Smooth muscle cell of the brain vasculature (primary cell): Measurements from ENCODE around the gene IMPA2.
"Not testable (repeated sequence)": the region's sequence is repeated elsewhere in the genome, so short reads cannot be mapped to it uniquely, and the experiment has no call there.

Experiments
- DNase-seq: peaks from one replicate; pipeline ENCODE4 v3.0.0-alpha.2; 2012; ENCODE audit warnings: low read depth, low spot score

Gene IMPA2

GRCh38 chr18:12048010-12048826 lies 66.9 kb downstream of the IMPA2 start:
- no peak for DNase-seq

- DNase-seq = no peak
Observed at GRCh38 chr18:12048827-12049175, 67.5 kb downstream of the IMPA2 start.

DNA sequence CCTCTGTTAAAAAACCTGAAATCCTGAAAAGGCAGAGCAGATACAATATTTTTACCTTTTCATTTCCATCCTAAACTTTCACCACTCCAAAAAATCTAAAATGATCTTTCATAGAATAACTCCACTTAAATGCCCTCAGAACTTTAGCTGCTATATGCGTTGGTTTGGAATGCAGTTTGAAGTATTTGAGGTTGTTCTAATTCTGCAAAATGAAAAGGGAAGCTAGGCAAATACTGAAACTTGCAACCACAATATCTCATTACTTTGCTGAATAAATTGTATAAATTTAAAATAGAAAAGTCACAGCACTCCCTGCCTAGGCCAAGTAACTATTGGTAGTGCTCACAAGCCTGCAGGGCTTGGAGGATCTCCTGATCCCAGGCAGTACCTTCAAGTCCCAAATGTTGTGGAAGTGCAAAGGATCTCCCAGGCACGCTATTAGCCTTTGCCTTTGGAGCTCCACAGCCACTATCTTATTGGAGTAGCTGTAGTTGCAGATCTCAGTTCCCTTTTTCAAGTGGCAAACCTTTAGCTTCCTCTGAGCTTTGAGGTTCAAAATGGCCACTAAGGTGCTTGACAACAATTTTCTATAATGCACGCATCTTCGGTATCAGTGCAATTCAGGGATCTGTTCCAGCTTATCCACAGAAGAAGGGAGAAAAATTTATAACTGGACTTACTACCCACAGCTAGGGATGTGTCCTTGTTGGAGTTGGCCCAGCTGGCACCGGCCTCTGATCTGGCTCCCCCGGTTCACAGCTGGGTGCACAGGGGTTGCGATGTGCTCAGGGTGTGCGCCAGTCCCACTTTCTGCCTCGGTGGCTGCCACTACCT lies 68.9 kb downstream of the IMPA2 start:
- DNase-seq = no peak

DNA sequence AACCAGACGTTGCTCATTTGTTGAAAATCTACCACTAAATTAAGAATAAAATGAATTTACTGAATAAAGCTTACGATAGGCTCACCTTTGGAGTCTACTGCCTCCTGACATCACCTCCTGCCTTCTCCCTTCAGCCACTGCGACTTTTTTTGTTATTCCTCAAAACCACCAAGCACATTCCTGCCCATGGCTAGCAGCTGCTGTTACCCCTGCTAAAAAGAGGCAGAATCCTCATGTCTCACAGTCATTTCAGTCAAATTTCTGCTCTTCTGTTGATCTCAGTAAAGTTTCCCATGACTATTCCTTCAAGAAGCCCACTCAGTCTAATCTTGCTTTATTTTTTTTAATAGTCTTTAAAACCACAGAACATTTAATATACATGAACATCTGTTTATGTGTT lies 71.6 kb downstream of the IMPA2 start:
- DNase-seq = no peak

DNA sequence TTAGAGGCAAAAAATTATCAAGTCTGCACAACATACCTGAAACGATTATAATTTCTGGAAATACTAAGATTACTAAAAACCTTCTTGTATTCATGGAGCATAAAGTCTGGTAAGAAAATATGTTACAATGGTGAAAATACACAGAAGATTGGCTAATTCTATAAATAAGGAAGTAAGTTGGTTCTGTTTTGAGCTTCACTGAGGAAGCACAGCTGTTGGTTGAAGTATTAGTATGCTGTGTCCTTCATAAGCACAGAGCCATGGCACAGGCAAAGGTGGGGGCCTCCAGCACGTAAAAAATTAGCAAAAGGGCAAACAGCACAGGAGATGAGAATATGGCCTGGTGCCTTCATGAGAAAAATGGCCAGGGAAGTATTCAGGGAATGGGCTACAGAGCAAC lies 72.0 kb downstream of the IMPA2 start:
- DNase-seq = no peak

DNA sequence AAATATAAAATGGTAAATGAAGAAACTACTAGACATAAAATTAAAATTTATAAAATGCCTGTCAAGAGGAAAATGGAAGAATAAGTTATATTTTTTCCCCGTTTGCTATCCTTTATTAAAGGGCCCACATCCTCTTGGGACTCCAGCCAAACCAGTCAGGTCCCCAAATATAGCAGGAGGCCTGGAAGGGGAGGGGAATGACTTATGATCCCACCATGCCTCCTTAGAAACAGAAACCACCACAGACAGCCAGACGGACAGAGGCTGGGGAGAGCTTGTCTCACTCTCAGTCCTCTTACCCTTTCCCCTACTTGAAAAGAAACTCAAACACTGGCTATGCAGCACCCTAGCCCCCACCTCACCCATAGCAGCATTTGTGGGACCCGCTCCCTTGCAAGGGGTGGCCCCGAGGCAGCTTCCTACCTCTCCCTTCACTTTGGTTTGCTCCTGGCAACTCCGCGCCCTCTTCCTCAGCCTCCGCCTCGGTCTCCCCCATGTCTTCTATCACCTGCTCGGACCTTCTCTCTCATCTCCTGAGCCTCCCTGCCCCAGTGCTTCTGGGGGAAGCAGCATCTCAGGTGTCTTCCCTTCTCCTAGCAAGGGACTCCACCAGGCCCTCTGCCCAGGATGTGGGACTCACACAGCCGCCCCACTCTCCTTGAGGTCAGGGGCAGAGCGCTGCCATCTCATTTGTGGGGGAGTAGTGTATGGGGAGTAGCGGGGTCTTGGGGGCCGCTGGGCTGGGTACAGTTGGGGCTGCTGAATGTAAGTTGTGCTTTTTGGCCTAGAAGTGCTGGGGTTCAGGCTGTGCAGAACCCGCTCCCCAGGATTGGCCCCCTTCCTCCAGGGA lies 75.0 kb downstream of the IMPA2 start:
- DNase-seq = no peak

DNA sequence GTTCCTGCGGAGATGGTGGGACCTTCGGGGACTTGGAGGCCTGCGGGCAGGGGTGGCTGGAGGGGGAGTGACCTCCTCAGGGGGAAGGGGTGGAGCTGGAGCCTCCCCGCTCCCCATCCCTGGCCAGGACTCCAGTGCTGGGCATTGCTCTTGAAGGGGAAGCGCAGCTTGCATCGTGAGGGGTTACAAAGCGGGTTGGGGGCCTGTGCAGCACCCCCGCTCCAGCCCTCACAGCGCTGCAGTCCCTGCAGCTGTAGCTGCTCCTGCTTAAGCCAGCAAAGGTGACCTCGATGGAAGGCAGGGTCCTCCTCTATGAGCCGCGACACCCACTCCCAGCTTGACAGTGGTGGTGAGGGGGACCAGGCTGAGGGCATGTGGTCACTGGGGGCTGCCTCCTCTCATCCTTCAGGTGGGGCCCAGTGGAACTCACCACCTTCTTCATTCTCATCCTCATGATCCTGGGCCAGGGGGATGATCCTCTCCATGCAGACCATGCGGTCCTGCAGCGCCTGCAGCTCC lies 75.6 kb downstream of the IMPA2 start:
- no peak for DNase-seq

- DNase-seq = no peak
Observed at GRCh38 chr18:12057419-12058039, 76.2 kb downstream of the IMPA2 start.

GRCh38 chr18:12059334-12060181 lies 78.3 kb downstream of the IMPA2 start:
- no peak for DNase-seq

- DNase-seq = no peak
Observed at GRCh38 chr18:12060182-12060870, 79.0 kb downstream of the IMPA2 start.

DNA sequence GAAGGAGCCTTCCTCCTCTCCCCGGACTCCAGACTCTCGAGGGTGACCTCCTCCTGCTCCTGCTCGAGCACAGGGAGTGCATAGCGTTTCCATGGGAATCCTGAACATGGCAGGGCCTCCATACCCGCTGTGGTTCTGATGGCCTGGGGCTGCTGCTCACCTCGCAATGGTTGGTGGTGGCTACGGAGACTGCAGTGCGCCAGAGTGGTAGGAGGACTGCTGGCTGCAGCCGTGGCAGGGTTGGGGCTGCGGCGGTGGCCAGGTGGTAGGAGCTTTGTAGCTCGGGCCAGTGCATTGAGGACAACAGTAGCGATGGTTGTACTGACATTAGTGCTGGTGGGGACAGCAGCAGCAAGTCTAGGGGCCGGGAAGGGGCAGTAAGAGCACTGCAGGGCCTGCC lies 80.4 kb downstream of the IMPA2 start:
- DNase-seq = no peak

DNA sequence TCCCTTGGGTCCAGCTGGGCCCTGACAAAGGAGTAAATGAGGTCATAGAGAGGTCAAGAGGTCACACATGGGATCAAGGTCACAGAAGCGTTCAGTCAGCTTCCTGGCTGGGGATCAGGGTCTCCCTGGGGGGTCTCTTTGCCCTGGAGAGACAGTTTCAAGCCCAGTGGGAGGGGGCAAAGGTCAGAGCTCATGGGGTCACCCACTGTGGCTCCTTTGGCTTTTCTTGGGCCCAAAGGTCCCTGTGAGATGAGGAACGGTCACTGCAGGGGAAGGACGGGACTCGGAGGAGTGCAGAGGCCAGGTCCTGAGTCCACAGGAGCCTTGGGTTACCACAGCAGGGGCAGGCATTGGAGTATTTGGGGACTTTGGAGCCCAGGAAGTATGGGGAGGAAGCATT lies 81.7 kb downstream of the IMPA2 start:
- no peak for DNase-seq

- DNase-seq = no peak
Observed at GRCh38 chr18:12064086-12064763, 82.9 kb downstream of the IMPA2 start.

DNA sequence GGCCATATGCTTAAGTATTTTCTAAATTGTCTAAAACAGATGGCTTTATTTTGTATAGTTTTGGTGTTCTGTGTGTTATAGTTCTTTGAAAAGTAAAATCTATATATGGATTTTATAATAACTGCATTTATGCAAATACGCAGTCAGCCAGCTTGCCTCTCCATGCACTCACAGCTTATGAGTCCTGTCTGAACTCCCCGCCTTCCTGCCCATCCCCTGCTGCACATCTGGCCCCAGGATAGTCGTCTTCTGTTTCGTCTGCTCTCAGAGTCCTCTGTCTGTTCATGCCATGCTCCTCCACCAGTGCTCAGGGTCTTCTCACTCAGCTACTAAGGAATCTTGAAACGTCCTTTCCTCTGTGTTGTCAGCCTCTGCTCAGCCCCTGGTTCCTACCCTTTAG lies 84.1 kb downstream of the IMPA2 start:
- DNase-seq = no peak

DNA sequence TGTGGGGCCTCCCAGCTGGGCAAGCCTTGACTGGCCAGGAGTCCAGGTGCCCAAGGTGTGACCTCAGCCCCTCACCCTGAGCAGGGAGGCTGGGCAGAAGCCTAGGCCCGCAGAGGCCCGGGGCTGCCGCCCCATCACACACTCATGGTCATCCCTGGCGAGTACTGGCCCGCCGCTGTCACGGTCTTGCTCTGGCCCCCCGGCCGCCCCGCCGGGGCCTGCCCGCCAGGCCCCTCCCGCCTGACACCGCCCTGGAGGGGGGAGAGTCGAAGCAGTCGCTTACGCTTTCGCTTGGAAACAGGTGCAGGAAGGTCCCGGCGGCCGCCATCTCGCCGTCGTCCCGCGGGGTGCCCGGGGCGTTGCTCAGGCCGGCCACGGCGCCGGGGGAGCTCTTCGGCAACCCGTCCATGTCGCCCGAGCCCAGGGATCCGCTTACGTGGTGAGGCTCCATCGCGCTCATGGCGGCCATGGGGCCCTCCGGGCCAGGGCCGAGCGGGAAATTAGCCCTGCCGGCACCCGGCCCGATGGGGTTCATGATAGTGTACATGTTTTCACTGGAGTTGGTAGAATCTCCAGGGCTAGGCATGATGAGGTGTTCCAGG lies 85.7 kb downstream of the IMPA2 start:
- DNase-seq = no peak

DNA sequence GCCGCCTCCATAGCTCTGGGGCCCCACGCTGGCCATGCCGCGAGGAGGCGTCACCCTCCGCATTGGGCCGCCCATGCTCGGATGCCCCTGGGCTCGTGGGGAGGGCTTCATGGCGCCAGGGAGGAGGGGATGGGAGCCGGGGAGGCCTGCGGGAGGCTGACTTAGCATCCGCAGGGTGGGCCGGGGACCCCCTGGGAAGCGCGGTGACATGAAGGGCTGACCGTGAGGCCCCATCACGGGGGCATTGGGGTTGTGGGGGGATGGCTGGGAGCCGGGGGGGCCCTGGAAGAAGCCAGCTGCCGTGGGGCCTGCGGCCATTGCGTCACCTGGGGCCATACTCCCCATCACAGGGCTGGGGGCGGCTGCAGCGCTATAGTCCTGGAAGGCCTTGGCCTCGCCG lies 86.4 kb downstream of the IMPA2 start:
- DNase-seq = no peak

DNA sequence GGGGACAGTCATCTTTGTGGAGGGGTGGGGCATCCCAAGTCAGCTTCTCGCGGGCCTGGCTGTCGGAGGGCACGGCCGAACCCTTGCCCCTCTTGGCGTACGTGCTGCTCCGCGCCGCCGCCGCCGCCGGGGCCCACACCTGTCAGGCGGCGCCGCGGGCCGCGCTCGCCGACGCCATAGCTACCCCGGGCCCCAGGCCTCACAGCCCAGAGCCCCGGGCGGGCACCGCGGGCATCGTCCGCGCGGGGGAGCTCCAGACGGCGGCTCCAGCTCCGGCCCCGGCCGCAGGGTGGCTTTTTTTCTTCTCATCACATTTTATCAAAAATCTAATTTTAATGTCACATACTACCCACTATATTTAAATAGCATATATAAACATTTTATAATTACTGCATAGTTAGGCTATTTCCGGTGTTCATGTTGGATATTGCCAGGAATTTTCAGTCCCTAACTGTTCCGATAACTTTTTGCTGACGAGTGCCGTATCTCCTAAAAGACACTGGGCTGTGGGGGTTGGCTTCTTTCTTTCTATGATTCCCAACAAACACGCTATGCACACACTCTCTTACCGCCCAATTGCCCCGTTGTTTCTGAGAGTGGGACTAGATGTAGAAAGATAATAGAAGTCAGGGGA lies 87.1 kb downstream of the IMPA2 start:
- DNase-seq = not testable (repeated sequence)

- no peak for DNase-seq
Observed at GRCh38 chr18:12068950-12069320, 87.6 kb downstream of the IMPA2 start.
